HepG2 (cell line): ENCODE results near the gene VSIG2. TPM values are rescaled to one million over a fixed set of nuclear protein-coding genes. Genes with fewer than 3 reads are reported as not detected.

ENCODE experiments used
- ATAC-seq: fragments of 200-7000 bp; cut with Tn5 transposase; 3 replicates; pipeline ENCODE4 v1.9.1; 2020; ENCODE audit warnings: mild to moderate bottlenecking, moderate library complexity
- BruUV-seq: library from RNA; stranded (reverse); fragments of 400-500 nt; replicated peaks from 2 replicates; lab custom pipeline; 2021; lab: Mats Ljungman, UMichigan
- CTCF ChIA-PET: fragments of 300-600 bp; formaldehyde crosslinking; extraction: SDS; loops from one replicate; lab custom pipeline; 2021; ENCODE audit warnings: low total read pairs, inconsistent platforms, low intra/inter-chr PET ratio; lab: Yijun Ruan, JAX
- POLR2A ChIA-PET: fragments of 350-600 bp; sonication (Branson Sonifier 250); formaldehyde crosslinking; loops from one replicate; lab custom pipeline; 2020; ENCODE audit warnings: antibody characterized with exemption, inconsistent platforms; lab: Yijun Ruan, JAX
- DNase-seq: peaks from one replicate; pipeline ENCODE4 v3.0.0-alpha.2; 2015; ENCODE audit warnings: low spot score
- FAIRE-seq: peaks from 3 replicates; lab custom pipeline; 2011; peaks lifted over from hg19 to GRCh38; lab: Jason Lieb, UNC
- H2AFZ ChIP-seq: one replicate; pipeline ENCODE4 v1.6.1; 2011; ENCODE audit warnings: low read length, inconsistent platforms
- H3K27ac ChIP-seq: fragments of 300-600 bp; 3 replicates; pipeline ENCODE4 v1.8.0; 2011; ENCODE audit warnings: mixed run types, mild to moderate bottlenecking, mixed read lengths, low read length, inconsistent platforms; ENCODE audit not compliant: insufficient read depth; ENCODE audit errors: extremely low read length
- H3K27me3 ChIP-seq, 2 experiments: fragments of 200-600 bp in 1 of 2; 2 replicates in 1 of 2; 3 replicates in 1 of 2; pipeline versions ENCODE4 v1.6.0 to v1.8.0; 2011; ENCODE audit warnings: low read length in 2 of 2, mild to moderate bottlenecking in 2 of 2, moderate library complexity in 2 of 2, inconsistent platforms in 1 of 2; ENCODE audit not compliant: insufficient read depth in 2 of 2, control insufficient read depth in 1 of 2
- H3K36me3 ChIP-seq, 2 experiments: fragments of 200-600 bp in 1 of 2; replicated peaks in 1 of 2; 2 replicates in 1 of 2; 3 replicates in 1 of 2; pipeline versions ENCODE4 v1.5.1 to v1.8.0; 2011; ENCODE audit warnings: low read length in 2 of 2, inconsistent platforms in 1 of 2; ENCODE audit not compliant: insufficient read depth in 2 of 2, control insufficient read depth in 1 of 2
- H3K4me1 ChIP-seq: 2 replicates; pipeline ENCODE4 v1.5.1; 2012; ENCODE audit warnings: low read length, inconsistent platforms; ENCODE audit not compliant: insufficient read depth
- H3K4me2 ChIP-seq: 2 replicates; pipeline ENCODE4 v1.6.0; 2011; ENCODE audit warnings: low read depth, low read length, inconsistent platforms
- H3K4me3 ChIP-seq, 3 experiments: fragments of 200-600 bp in 1 of 3; sonication (generic), shearing (Covaris generic) in 1 of 3; replicated peaks in 1 of 3; 2 replicates each; pipeline ENCODE4 v1.5.1; 2011 to 2016; ENCODE audit warnings: low read length in 3 of 3, inconsistent platforms in 2 of 3, low read depth in 2 of 3, mild to moderate bottlenecking in 2 of 3, control low read depth in 1 of 3, mixed read lengths in 1 of 3; ENCODE audit not compliant: insufficient read depth in 1 of 3
- H3K79me2 ChIP-seq: one replicate; pipeline ENCODE4 v1.6.1; 2011; ENCODE audit warnings: low read length, inconsistent platforms; ENCODE audit not compliant: insufficient read depth
- H3K9ac ChIP-seq: 2 replicates; pipeline ENCODE4 v1.6.0; 2011; ENCODE audit warnings: mild to moderate bottlenecking, low read depth, low read length, inconsistent platforms; ENCODE audit not compliant: insufficient read depth
- H3K9me3 ChIP-seq: 2 replicates; pipeline ENCODE4 v1.5.1; 2012; ENCODE audit warnings: mild to moderate bottlenecking, low read length
- H4K20me1 ChIP-seq: 2 replicates; pipeline ENCODE4 v1.6.0; 2011; ENCODE audit warnings: inconsistent platforms, mild to moderate bottlenecking, low read length, moderate library complexity; ENCODE audit not compliant: insufficient read depth
- in situ Hi-C: cut with HindIII; loops from 2 replicates; pipeline ENCODE4 v1.10.0; 2017; ENCODE audit warnings: low pct_unique_long_range_greater_than_20kb; ENCODE audit not compliant: extremely low pct_ligation_motif_present
- intact Hi-C: fragments of 100-400 bp; cut with micrococcal nuclease; formaldehyde crosslinking; loops from one replicate; pipeline ENCODE4 v1.10.0; 2022; ENCODE audit not compliant: unreplicated experiment
- polyA plus RNA-seq, 8 experiments: library from polyadenylated mRNA; depleted of rRNA in 3 of 8; stranded (reverse) in 7 of 8; unstranded in 1 of 8; fragments of >200 nt; fragmentation: Illumina TruSeq in 4 of 8; extraction: Trizol in 4 of 8; gene quantifications; 2 replicates each; pipeline versions ENCODE4 v1.2.1 to v1.2.3, GENCODE V29; 2011 to 2016; ENCODE audit warnings: low read depth in 4 of 8, missing spikeins in 1 of 8, mixed read lengths in 1 of 8; ENCODE audit not compliant: insufficient read depth in 1 of 8
- total RNA-seq, 5 experiments: library from RNA; depleted of rRNA; stranded (reverse); fragments of >200 nt; fragmentation: Illumina TruSeq; extraction: Trizol; gene quantifications; 2 replicates each; pipeline ENCODE4 v1.2.3, GENCODE V29; 2016; ENCODE audit warnings: low read depth in 1 of 5
- TF ChIP-seq, protein P1 (sequence below): sonication (generic); formaldehyde crosslinking; IDR thresholded peaks from 2 replicates; pipeline ENCODE4 v1.4.0; 2020; ENCODE audit warnings: mild to moderate bottlenecking, missing genetic modification reagents, borderline replicate concordance
- TF ChIP-seq, protein P2 (sequence below): sonication (generic); formaldehyde crosslinking; IDR thresholded peaks from 2 replicates; pipeline ENCODE4 v1.4.0; 2020; ENCODE audit warnings: missing genetic modification reagents
- TF ChIP-seq, protein P3 (sequence below): sonication (generic); formaldehyde crosslinking; IDR thresholded peaks from 2 replicates; pipeline ENCODE4 v1.4.0; 2020; ENCODE audit warnings: missing genetic modification reagents, borderline replicate concordance

The VSIG2 gene
- total and polyA plus RNA-seq, 2 of the 13 experiments (the other 11 are each of a cell fraction or from before 2014, with no cell fraction given), result 0.80 to 2.7 TPM

DNA sequence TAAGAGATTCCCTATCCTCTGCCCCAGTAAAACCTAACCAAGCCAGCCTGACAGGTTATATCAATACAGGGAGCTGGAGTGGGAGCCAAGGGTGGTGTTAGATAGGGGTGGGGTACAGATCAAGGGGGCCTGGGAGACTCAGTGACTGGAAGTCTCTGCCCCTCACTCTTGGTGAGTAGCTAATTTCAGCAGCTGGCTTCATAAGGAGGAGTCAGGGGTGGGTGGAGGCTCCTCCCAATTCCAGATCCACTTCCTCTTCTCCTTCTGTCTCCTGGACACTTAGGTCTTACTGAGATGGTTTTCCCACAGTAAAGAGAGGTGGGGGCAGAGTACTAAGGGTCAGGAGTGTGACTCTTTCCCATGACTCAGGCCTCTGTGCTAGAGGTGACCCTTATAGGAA is 1.1 kb upstream of the VSIG2 start:
- no peak overlapping the region for H3K9ac ChIP-seq
- H3K27ac ChIP-seq, result no peak overlapping the region
- no peaks in the 10 kb centered on the region for H3K36me3 ChIP-seq
- ChIA-PET POLR2A (interaction anchor here (1.5 kb wide), 1 partner anchor 80 kb away, joined by 3 read pairs; the partner anchor contains the start of genes SIAE and SPA17), CTCF (no interaction called here)
- ATAC-seq (no peak), FAIRE-seq (no peak)
- no peaks in the 10 kb centered on the region for H4K20me1 ChIP-seq
- in situ Hi-C loops (no loop called here), intact Hi-C loops (no loop called here)
- H3K4me3 ChIP-seq, result no peak overlapping the region
- peaks cover 0 to 42% of the 10 kb centered on the region in 2 experiments; a peak in 4 of 5 replicates for H3K27me3 ChIP-seq
- H3K4me2 ChIP-seq, result no peak overlapping the region
- BruUV-seq, result no TSS peak
- peaks cover 62% of the 10 kb centered on the region for H3K4me1 ChIP-seq
- H3K9me3 ChIP-seq, result no peaks in the 10 kb centered on the region
- TF ChIP-seq, protein P1, sequence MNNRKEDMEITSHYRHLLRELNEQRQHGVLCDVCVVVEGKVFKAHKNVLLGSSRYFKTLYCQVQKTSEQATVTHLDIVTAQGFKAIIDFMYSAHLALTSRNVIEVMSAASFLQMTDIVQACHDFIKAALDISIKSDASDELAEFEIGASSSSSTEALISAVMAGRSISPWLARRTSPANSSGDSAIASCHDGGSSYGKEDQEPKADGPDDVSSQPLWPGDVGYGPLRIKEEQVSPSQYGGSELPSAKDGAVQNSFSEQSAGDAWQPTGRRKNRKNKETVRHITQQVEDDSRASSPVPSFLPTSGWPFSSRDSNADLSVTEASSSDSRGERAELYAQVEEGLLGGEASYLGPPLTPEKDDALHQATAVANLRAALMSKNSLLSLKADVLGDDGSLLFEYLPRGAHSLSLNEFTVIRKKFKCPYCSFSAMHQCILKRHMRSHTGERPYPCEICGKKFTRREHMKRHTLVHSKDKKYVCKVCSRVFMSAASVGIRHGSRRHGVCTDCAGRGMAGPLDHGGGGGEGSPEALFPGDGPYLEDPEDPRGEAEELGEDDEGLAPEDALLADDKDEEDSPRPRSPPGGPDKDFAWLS (CRISPR knock-in tag), result no peak
- TF ChIP-seq, protein P2, sequence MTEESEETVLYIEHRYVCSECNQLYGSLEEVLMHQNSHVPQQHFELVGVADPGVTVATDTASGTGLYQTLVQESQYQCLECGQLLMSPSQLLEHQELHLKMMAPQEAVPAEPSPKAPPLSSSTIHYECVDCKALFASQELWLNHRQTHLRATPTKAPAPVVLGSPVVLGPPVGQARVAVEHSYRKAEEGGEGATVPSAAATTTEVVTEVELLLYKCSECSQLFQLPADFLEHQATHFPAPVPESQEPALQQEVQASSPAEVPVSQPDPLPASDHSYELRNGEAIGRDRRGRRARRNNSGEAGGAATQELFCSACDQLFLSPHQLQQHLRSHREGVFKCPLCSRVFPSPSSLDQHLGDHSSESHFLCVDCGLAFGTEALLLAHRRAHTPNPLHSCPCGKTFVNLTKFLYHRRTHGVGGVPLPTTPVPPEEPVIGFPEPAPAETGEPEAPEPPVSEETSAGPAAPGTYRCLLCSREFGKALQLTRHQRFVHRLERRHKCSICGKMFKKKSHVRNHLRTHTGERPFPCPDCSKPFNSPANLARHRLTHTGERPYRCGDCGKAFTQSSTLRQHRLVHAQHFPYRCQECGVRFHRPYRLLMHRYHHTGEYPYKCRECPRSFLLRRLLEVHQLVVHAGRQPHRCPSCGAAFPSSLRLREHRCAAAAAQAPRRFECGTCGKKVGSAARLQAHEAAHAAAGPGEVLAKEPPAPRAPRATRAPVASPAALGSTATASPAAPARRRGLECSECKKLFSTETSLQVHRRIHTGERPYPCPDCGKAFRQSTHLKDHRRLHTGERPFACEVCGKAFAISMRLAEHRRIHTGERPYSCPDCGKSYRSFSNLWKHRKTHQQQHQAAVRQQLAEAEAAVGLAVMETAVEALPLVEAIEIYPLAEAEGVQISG, result no peak
- TF ChIP-seq, protein P3, sequence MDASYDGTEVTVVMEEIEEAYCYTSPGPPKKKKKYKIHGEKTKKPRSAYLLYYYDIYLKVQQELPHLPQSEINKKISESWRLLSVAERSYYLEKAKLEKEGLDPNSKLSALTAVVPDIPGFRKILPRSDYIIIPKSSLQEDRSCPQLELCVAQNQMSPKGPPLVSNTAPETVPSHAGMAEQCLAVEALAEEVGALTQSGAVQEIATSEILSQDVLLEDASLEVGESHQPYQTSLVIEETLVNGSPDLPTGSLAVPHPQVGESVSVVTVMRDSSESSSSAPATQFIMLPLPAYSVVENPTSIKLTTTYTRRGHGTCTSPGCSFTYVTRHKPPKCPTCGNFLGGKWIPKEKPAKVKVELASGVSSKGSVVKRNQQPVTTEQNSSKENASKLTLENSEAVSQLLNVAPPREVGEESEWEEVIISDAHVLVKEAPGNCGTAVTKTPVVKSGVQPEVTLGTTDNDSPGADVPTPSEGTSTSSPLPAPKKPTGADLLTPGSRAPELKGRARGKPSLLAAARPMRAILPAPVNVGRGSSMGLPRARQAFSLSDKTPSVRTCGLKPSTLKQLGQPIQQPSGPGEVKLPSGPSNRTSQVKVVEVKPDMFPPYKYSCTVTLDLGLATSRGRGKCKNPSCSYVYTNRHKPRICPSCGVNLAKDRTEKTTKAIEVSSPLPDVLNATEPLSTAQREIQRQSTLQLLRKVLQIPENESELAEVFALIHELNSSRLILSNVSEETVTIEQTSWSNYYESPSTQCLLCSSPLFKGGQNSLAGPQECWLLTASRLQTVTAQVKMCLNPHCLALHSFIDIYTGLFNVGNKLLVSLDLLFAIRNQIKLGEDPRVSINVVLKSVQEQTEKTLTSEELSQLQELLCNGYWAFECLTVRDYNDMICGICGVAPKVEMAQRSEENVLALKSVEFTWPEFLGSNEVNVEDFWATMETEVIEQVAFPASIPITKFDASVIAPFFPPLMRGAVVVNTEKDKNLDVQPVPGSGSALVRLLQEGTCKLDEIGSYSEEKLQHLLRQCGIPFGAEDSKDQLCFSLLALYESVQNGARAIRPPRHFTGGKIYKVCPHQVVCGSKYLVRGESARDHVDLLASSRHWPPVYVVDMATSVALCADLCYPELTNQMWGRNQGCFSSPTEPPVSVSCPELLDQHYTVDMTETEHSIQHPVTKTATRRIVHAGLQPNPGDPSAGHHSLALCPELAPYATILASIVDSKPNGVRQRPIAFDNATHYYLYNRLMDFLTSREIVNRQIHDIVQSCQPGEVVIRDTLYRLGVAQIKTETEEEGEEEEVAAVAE (CRISPR knock-in tag), result no peak
- TF ChIP-seq, all 625 proteins: peak for 0
- no peak for DNase-seq
- H3K79me2 ChIP-seq, result no peaks in the 10 kb centered on the region
- no peak overlapping the region for H2AFZ ChIP-seq
